Measurements from ENCODE around the gene MUS81.
"Not testable (repeated sequence)": the region's sequence is repeated elsewhere in the genome, so short reads cannot be mapped to it uniquely, and the experiment has no call there.

- not testable (repeated sequence) for TF ChIP-seq IRF2 (CRISPR knock-in tag; IDR thresholded peaks at IDR 0.05; ENCODE audit: borderline replicate concordance, low read depth); NR1H2 (CRISPR knock-in tag; IDR thresholded peaks at IDR 0.05); ZNF232 (CRISPR knock-in tag; IDR thresholded peaks at IDR 0.05); NFE2L1 (CRISPR knock-in tag; IDR thresholded peaks at IDR 0.05); ZNF512 (CRISPR knock-in tag; IDR thresholded peaks at IDR 0.05; ENCODE audit: borderline replicate concordance); SP1 (CRISPR knock-in tag; conservative IDR thresholded peaks at IDR 0.05); E2F4 (CRISPR knock-in tag; IDR thresholded peaks at IDR 0.05; ENCODE audit: borderline replicate concordance, low read depth)
- TF ChIP-seq, protein P1, sequence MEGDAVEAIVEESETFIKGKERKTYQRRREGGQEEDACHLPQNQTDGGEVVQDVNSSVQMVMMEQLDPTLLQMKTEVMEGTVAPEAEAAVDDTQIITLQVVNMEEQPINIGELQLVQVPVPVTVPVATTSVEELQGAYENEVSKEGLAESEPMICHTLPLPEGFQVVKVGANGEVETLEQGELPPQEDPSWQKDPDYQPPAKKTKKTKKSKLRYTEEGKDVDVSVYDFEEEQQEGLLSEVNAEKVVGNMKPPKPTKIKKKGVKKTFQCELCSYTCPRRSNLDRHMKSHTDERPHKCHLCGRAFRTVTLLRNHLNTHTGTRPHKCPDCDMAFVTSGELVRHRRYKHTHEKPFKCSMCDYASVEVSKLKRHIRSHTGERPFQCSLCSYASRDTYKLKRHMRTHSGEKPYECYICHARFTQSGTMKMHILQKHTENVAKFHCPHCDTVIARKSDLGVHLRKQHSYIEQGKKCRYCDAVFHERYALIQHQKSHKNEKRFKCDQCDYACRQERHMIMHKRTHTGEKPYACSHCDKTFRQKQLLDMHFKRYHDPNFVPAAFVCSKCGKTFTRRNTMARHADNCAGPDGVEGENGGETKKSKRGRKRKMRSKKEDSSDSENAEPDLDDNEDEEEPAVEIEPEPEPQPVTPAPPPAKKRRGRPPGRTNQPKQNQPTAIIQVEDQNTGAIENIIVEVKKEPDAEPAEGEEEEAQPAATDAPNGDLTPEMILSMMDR (IDR thresholded peaks at IDR 0.05), result not testable (repeated sequence)
Measured at GRCh38 chr11:65848693-65849092, 11.5 kb upstream of the MUS81 start.

Data from WTC11 (cell line).